HG02981 (cell line): ENCODE results near the gene KRT86.
"Not testable (repeated sequence)": the region's sequence is repeated elsewhere in the genome, so short reads cannot be mapped to it uniquely, and the experiment has no call there.

Experiments
- ATAC-seq: cut with Tn5 transposase; IDR thresholded peaks from one replicate; pipeline ENCODE4 v1.9.1; 2021; ENCODE audit warnings: mild to moderate bottlenecking, moderate library complexity; ENCODE audit not compliant: unreplicated experiment

The KRT86 gene

DNA sequence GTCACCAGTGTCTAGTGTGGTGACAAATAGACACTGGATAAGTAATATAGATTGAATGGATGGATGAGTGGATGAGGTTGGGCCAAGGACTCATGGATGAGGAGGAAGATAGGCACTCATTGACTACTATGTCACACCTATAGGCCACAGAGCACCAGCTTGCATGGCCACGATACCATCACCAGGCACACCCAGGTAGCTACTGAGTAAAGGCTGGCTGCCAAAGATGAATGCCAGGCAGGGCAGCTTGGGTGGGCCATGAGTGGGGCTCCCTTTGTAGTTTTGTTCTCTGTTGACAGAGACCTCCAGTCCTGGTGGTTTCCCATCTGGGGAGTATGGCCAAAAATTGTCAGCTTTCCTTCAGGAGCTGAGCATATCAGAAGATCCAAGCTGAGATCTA is 57.9 kb downstream of the KRT86 start:
- ATAC-seq = no peak

DNA sequence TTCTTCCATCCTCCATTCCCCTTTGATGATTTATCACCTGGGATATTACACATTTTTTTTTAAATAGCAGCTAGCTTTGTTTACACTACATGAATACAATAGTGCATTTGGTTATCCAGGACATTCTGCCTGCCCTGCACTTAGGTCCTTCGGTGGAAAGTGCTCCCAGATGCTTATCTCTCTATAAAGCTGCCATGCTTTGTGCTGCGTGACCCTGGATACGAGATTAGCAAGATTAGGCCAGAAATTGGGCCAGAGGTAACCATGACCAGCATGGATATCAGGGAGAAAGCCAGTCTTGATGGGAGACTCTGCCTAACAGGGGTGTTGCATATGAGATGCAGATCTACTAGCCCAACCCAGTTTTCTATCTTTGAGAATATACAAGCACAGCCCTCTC is 58.9 kb downstream of the KRT86 start:
- no peak for ATAC-seq

DNA sequence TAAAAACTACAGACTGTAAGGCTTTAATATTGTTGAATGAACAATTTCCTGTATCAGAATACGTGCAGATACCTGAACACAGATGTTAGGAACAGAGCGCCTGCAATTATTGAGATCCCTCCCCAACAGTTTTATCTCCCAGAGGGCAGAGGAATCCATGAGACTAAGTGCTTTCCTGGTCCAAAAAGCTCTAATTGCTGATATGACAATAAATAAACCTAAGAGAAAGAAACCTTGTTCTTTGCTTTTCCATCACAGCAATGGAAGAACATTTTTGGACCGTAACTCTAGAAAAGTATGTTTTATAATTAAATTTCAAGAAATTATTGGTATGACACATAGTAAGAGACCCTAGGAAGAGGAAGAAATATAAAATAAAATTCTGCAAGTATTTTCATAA is 59.7 kb downstream of the KRT86 start:
- no peak for ATAC-seq

DNA sequence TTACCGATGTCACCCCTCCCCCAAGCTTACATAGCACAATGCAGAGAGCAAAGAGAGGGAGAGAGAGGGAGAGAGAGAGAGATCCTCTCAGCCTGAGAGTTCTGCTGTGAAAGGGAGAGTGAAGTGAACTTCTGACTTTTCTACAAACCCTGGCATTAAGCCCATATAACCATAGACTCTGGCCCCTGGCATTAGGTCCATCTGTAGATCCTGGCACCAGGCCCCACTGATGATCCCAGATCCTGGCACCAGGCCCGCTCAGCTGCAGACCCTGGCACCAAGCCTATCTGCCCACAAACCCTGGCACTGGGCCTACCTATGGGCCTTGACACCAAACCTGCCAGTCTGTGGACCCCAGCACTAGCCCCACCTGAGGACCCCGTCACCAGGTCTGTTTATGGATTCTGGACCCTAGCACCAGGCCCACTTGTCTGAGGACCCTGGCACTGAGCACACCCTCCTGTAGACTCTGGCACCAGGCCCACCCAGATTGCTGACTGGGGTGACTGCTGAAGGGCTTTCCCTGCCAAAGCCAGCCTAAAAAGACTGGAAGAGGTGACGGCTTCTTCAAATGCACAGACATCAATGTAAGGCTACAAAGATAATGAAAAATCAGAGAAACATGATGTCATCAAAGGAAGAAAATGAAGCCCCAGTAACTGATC is 61.3 kb downstream of the KRT86 start:
- ATAC-seq = no peak

DNA sequence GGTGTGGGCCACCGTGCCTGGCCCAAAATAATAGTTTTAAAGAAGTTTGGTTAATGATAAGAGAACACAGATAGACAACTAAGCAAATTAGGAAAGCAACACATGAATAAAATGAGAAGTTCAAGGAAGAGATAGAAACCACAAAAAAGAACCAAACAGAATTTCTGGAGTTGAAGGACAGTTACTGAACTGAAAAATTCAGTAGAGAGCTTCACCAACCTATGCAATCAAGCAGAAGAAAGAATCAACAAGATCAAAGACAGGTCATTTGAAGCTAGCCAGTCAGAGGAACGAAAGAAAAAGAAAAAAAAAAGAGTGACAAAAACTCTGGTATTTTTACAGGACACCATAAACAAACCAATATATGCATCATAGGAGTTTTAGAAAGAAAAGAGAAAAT is 62.2 kb downstream of the KRT86 start:
- ATAC-seq = no peak

DNA sequence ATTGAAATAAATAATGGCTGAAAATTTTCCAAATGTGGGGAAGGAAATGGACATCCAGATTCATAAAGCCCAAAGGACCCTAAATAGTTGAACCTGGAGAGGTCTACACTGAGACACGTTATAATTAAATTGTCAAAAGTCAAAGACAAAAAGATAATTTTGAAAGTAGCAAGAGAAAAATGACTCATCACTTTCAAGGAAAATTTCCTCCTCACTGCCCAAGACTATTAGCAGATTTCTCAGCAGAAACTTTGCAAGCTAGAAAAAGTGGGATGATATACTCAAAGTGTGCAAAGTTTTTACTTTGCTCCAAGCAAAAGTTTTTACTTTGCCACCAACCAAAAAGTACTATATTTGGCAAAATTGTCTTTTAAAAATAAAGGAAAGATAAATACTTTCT is 62.6 kb downstream of the KRT86 start:
- ATAC-seq = no peak

DNA sequence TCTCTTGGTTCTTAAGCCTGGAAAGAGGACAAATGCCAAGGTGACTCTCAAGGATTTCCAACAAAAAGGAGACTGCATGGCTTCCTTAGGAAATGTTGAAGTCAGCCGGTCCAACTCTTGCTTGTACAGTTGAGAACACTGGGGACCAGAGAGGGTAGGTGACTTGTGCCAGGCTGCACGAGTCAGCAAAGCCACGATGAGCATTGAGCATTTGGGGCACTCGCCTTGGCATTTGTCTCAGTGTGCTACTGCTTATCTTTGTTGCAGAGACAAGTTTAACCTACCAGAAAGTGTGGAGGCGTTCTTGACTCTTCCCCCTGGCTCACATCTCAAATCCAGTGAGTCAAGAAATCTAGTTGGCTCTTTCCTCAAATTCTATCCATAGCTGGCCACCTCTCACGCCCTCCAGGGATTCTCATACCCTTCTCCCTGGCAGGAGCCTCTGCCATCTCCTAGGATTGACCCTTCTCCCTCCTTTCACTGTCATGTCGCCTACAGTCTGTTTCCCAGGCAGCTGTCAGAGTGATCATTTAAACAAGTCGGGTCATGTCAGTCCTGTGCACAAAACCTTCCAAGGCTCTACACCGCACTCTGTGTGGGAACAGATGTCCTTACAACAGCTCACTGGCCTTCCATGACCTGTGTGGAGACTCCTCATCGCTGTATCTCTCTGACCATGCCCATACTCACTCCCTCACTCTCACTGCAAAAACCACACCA is 64.0 kb downstream of the KRT86 start:
- ATAC-seq = no peak

DNA sequence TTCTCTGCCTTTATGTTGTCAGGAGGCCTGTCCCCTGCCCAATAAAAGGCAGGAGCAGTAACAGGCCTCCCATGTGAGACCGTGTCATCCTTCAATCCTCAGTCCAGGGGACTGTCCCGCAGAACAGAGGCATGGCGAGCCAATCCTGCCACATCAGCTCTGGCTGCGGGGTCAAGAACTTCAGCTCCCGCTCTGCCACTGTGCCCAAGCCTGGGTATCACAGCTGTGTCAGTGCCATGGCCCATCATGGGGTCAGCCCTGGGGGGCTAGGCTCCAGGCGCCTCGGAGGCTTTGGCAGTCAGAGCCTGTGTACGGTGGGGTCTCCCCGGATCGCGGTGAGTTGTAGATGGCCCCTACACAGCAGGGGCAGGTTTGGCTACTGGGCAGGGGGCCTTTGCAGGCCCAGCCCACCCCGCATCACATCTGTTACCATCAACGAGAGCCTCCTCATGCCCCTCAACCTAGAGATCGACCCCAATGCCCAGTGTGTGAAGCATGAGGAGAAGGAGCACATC is 66.7 kb downstream of the KRT86 start:
- no peak for ATAC-seq

DNA sequence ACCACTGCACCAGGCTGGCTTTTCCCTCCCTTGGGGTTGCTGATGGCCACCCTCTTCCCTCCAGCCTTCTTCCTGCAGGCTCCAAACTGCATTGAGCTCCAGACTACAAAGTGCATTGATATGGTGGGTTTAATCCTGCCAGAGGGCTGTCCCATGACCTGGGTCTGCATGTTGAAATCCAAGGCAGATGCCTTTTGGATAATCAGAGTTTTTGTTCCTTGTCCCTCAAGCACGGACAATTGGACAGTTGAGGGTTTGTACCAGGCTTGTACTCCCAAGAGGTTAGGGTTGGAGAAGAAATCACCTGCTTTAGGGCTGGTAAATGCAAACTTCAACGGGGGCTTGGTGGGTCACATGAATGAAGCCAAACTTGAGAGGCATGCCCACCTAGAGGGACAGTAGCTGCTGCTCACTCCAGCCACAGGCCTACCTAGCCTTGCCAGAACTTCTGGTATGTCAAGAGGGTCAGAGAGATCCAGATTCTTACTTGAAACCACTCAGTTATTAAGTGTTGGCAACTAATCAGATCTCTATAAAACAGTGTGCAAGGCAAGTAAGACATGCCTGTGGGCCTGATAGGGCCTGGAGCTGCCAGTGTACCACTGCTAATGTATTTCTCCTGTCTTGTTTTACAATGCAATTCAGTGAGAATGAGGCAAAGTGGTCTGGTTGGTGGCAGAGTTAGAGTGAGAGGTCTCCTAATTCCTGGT is 68.5 kb downstream of the KRT86 start:
- no peak for ATAC-seq

DNA sequence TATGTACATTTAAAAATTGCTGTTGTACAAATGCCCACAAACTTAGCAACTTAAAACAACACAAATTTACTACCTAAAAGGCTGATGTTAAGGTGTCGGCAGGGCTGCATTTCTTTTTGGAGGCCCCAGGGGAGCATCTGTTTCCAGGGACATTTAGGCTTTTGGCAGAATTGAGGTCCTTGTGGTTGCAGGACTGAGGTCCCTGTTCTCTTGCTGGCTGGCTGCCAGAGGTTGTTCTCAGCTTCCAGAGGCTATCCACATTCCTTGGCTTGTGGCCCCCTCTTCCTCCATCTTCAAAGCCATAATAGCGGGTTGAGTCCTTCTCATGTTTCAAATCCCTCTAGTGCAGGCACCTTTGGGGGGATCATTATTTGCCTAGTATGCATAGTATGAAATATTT is 69.1 kb downstream of the KRT86 start:
- no peak for ATAC-seq

DNA sequence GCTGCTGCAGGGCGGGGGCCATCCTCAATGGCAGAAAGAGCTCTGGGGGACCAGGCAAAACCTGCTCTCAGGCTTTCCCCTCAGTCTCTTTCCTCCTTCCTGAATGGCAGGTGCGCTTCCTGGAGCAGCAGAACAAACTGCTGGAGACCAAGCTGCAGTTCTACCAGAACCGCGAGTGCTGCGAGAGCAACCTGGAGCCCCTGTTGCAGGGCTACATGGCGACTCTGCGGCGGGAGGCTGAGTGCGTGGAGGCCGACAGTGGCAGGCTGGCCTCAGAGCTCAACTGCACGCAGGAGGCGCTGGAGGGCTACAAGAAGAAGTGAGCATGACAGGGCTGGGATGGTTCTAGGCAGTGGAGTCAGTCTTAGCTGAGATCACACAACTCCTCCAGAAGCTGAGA is 69.7 kb downstream of the KRT86 start:
- ATAC-seq = no peak

DNA sequence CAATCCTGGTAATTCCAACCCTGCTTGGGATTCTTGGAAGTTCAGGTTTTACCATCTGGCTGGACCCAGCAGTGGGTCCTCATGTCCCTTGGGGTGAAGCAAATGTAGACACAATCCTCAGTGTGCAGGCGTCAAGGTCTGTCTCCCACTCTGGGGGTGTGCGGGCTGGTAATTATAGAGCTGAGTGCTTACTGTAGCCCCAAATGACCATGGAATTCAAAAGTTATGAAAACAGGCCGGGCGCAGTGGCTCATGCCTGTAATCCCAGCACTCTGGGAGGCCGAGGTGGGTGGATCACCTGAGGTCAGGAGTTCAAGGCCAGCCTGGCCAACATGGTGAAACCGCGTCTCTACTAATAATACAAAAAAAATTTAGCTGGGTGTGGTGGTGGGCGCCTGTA is 70.6 kb downstream of the KRT86 start:
- not testable (repeated sequence) for ATAC-seq

DNA sequence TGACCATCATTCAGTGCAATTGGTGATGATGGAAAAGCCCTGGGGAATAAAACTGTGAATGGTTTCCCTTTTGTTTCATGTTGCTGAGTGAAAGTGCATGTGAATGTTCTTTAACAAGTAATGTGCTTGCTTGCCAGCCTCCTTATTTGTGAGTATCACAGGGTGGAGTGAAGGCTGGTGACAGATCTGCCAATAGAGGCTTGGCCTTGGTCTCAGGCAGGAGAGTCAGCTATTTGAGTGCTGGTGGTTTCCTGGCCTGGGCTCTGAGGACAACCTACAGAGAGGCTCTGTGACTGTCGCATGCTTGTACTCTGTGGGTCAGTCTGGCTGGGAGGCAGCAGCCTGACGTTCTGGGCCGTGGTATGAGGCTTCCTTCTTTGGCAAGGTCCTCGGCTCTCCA is 72.1 kb downstream of the KRT86 start:
- no peak for ATAC-seq

DNA sequence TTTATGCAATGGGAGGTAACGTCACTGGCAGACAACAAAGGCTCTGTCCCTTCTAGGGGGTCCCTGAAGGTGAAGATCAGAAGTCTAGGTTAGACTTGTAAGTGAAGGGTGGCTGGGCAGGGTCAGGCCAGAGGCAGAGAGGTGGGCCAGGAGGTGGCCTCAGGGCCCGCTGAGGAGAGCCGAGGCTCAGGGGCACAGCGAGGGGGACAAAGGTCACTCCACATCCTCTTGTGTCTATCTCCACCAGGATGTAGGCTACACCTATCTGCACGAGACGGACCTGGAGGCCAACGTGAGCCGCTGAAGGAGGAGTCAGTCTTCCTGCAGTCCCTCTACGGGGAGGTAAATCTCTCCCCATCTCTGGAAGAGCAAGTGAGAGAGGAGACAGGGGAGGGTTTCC is 72.6 kb downstream of the KRT86 start:
- no peak for ATAC-seq

DNA sequence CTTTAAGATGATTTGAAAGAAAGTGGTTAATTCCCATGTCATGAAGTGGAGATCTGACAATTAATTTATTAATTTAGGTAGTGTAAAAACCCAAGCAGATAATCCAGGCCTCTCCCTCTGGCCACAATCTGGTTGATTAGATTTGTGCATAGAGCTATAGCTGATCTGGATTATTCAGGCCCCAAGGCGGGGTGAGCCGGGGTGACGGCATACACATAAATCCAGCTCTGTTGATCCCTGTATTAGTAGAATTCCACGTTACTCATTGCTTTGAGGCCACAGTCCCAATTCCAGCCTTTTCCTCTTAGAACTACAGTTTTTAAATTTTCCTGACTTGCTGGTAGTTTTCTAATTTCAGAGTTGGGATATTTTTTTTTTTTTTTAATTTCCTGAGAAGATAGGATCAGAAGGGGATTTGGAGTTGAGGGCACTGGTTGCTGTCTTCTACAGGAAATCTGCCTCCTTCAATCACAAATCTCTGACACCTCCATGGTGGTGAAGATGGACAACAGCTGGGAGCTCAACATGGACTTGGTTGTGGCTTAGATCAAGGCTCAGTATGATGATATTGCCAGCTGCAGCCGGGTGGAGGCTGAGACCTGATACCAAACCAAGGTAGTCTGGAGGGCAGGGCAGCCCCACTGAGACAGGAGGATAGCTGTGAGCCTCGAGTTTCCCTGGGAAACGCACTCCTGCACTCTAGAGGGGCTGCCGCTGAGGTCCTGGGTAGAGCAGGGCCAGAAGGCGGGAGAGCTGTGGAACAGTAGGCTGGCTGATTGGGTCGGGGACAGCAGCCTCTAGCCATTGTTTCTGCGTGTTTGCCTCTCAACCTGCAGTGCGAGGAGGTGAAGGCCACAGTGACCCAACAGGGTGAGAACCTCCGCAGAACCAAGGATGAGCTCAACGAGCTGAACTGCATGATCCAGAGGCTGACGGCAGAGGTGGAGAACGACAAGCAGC is 73.4 kb downstream of the KRT86 start:
- ATAC-seq = no peak

DNA sequence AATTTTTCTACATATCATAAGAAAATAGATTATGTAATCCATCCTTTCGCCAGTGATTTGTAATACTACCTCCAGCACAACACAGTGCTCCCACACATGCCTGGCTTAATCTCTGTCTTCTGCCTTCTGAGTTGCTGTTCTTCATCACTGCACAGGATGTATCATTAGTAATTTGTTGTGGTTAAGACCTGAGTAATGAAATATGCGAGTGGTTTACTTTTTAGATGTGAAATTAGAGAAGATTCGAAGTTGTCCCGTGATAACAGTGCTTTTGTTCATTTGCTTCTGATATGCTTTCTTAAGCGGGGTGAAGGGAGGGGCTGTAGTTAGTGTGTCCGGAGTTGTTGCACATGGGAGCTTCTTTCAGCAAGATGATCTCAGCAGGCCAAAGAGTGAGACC is 74.8 kb downstream of the KRT86 start:
- ATAC-seq = no peak

DNA sequence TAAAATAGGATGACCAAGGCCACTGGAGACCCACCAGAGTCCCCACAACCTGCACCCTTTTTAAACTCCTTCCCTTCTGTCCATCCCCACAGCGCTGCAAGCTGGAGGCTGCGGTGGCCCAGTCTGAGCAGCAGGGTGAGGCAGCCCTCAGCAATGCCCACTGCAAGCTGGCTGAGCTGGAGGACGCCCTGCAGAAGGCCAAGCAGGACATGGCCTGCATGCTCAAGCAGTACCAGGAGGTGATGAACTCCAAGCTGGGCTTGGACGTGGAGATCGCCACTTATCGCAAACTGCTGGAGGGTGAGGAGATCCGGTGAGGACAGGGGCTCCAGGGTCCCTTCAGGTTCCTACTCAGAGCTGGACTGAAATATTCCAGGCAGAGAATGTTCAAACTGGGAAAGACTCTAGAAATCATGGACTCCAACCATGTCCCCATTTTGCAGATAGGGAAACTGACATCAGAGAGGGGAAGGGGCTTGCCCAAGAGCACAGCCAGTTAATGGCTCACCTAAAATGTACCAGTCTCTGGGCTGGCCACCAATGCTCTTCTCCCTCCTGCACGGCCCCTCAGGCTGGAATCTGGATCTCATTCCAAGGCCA is 75.7 kb downstream of the KRT86 start:
- no peak for ATAC-seq

DNA sequence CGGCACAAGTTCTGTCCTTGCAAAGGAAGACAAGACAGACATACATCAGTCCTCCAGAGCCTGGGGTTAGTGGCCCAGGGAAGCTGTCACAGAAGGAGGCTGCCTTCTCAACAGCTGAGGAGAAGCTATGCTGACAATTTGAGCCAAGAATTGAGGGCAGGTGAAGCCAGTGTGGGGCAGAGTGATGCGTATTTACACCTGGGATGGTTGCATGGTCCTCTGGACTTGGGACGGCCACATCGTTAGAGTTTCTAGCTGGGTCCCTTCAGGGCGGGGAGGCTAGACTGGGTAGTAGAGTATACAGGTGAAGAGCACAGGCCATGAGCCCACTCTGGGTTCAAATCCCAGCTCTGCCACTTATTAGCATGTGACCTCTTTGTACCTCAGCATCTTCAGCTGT is 76.3 kb downstream of the KRT86 start:
- no peak for ATAC-seq

DNA sequence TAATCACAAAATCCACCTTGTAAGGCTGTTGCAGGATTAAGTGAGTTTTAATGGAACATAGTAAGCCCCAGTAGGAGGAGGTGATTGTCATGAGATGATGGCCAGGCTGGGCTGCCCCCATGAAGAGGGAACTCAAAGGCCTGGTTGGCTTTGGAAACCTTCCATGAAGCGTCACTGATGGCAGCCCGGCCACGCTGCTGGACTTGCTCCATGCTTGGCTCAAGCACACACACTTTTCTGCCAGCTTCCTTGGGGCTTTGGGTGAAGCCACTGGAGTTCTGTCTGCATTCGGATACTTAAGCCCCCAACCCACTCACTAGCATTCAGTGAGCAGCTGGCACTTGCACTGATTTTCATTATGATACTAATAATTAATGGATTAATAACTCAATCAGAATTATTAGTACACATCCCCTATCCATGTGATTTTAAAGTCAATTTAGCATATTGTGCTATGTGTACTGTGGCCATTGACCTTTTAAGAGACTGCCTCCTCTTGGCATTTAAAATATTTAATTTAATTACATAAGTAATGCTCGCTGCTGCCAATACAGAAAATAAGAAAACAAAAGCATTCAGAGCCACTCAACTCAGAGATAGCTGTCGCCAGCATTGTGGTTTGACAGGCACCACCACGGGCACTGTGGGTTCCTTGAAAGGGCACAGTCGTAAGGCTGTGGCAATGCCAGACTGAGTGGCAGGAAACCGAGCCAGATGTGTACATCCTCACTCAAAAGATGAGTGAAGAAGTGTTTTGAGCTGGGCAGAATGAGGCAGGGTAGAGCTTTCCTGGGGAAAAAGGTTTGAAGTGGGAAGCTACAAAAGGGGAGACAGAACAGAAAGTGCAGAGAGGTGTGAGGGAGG is 77.0 kb downstream of the KRT86 start:
- ATAC-seq = no peak

DNA sequence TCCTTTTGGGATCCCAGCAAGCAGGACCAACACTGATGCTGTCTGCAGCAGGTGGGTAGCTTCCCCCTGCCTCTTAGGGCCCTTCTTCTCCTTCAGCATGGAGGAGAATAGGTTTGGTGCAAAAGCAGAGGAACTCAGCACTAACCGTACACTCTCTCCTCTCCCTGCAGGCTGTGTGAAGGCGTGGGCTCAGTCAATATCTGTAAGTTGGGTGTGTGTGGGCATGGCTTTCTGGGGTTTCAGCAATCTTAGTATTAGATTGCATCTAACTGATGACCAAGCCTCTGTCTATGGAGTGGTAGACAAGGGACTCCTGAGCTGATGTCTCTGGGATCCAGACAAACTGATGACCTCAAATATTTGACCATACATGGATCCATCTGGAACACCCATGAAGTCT is 78.5 kb downstream of the KRT86 start:
- no peak for ATAC-seq
